Measurements from ENCODE around the gene IP6K3.

The IP6K3 gene

GRCh38 chr6:33684983-33685382 is 61.7 kb downstream of the IP6K3 start:
- H3K4me3 ChIP-seq (ENCODE audit: low read depth, low read length), result no peak overlapping the region
- no peak for DNase-seq (ENCODE audit: low read depth)
- TF ChIP-seq MAX (IDR thresholded peaks at IDR 0.05; ENCODE audit: low read depth, low read length) (no peak), POLR2A (IDR thresholded peaks at IDR 0.05; ENCODE audit: extremely low read depth, insufficient read length) (no peak), MYC (IDR thresholded peaks at IDR 0.05; ENCODE audit: low read depth, low read length) (no peak), CTCF (IDR thresholded peaks at IDR 0.05; ENCODE audit: low read depth, low read length) (no peak)

- no peak overlapping the region for H3K4me3 ChIP-seq (ENCODE audit: low read depth, low read length)
- TF ChIP-seq POLR2A (IDR thresholded peaks at IDR 0.05; ENCODE audit: extremely low read depth, insufficient read length) (no peak), MAX (IDR thresholded peaks at IDR 0.05; ENCODE audit: low read depth, low read length) (no peak), CTCF (IDR thresholded peaks at IDR 0.05; ENCODE audit: low read depth, low read length) (no peak), MYC (IDR thresholded peaks at IDR 0.05; ENCODE audit: low read depth, low read length) (no peak)
- DNase-seq (ENCODE audit: low read depth), result no peak
Observed at GRCh38 chr6:33684428-33684896, 62.2 kb downstream of the IP6K3 start.

GRCh38 chr6:33683576-33684427 is 62.9 kb downstream of the IP6K3 start:
- DNase-seq (ENCODE audit: low read depth), result no peak
- H3K4me3 ChIP-seq (ENCODE audit: low read depth, low read length), result no peak overlapping the region
- no peak for TF ChIP-seq POLR2A (IDR thresholded peaks at IDR 0.05; ENCODE audit: extremely low read depth, insufficient read length)
- no peak for TF ChIP-seq MYC (IDR thresholded peaks at IDR 0.05; ENCODE audit: low read depth, low read length)
- TF ChIP-seq CTCF (IDR thresholded peaks at IDR 0.05; ENCODE audit: low read depth, low read length), result no peak
- no peak for TF ChIP-seq MAX (IDR thresholded peaks at IDR 0.05; ENCODE audit: low read depth, low read length)

GRCh38 chr6:33683051-33683571 is 63.6 kb downstream of the IP6K3 start:
- no peak for TF ChIP-seq CTCF (IDR thresholded peaks at IDR 0.05; ENCODE audit: low read depth, low read length)
- TF ChIP-seq POLR2A (IDR thresholded peaks at IDR 0.05; ENCODE audit: extremely low read depth, insufficient read length), result no peak
- TF ChIP-seq MAX (IDR thresholded peaks at IDR 0.05; ENCODE audit: low read depth, low read length), result no peak
- no peak for TF ChIP-seq MYC (IDR thresholded peaks at IDR 0.05; ENCODE audit: low read depth, low read length)
- no peak for DNase-seq (ENCODE audit: low read depth)
- no peak overlapping the region for H3K4me3 ChIP-seq (ENCODE audit: low read depth, low read length)

GRCh38 chr6:33682341-33682740 is 64.4 kb downstream of the IP6K3 start:
- TF ChIP-seq CTCF (IDR thresholded peaks at IDR 0.05; ENCODE audit: low read depth, low read length) (no peak), POLR2A (IDR thresholded peaks at IDR 0.05; ENCODE audit: extremely low read depth, insufficient read length) (no peak), MYC (IDR thresholded peaks at IDR 0.05; ENCODE audit: low read depth, low read length) (no peak), MAX (IDR thresholded peaks at IDR 0.05; ENCODE audit: low read depth, low read length) (no peak)
- H3K4me3 ChIP-seq (ENCODE audit: low read depth, low read length), result no peak overlapping the region
- DNase-seq (ENCODE audit: low read depth), result no peak
